CD14-positive monocyte (primary cell): Measurements from ENCODE around the gene XYLT1. TPM values are rescaled to one million over a fixed set of nuclear protein-coding genes. Genes with fewer than 3 reads are reported as not detected.

Experiments used
- DNase-seq, 3 donors: peaks; one replicate each; pipeline ENCODE4 v3.0.0-alpha.2; 2011 to 2022
- H2AFZ ChIP-seq: 2 replicates; pipeline ENCODE4 v1.6.0; 2012; ENCODE audit warnings: mild to moderate bottlenecking, low read depth, low read length, inconsistent platforms; ENCODE audit not compliant: insufficient read depth, poor library complexity, severe bottlenecking
- H3K27ac ChIP-seq, 2 donors: 1 replicate in 1 of 2; 2 replicates in 1 of 2; pipeline ENCODE4 v1.5.1; 2012 to 2013; ENCODE audit warnings: low read length in 2 of 2, control low read depth in 1 of 2, inconsistent platforms in 1 of 2, low read depth in 1 of 2, mild to moderate bottlenecking in 1 of 2
- H3K27me3 ChIP-seq, 2 donors: one replicate each; pipeline versions ENCODE4 v1.6.0 to v1.6.1; 2011 to 2013; ENCODE audit warnings: low read length in 2 of 2; ENCODE audit not compliant: control insufficient read depth in 2 of 2, insufficient read depth in 2 of 2
- H3K36me3 ChIP-seq, 2 donors: replicated peaks in 1 of 2; 1 replicate in 1 of 2; 2 replicates in 1 of 2; pipeline versions ENCODE4 v1.5.1 to v1.6.1; 2012 to 2013; ENCODE audit warnings: low read length in 2 of 2, control low read depth in 1 of 2, inconsistent platforms in 1 of 2, mild to moderate bottlenecking in 1 of 2; ENCODE audit not compliant: insufficient read depth in 2 of 2, control insufficient read depth in 1 of 2
- H3K4me1 ChIP-seq, 2 donors: 1 replicate in 1 of 2; 2 replicates in 1 of 2; pipeline versions ENCODE4 v1.5.1 to v1.6.1; 2012 to 2013; ENCODE audit warnings: low read length in 2 of 2, control low read depth in 1 of 2, inconsistent platforms in 1 of 2, mild to moderate bottlenecking in 1 of 2, moderate library complexity in 1 of 2; ENCODE audit not compliant: insufficient read depth in 2 of 2, control insufficient read depth in 1 of 2
- H3K4me2 ChIP-seq: replicated peaks from 2 replicates; pipeline ENCODE3; 2012; ENCODE audit warnings: low read length, moderate library complexity, mild to moderate bottlenecking; ENCODE audit not compliant: poor library complexity, severe bottlenecking; ENCODE audit errors: extremely low read depth
- H3K4me3 ChIP-seq, 3 experiments: fragments of 200-600 bp in 1 of 3; sonication (generic) in 1 of 3; replicated peaks in 1 of 3; 1 replicate in 2 of 3; 2 replicates in 1 of 3; pipeline ENCODE4 v1.5.1; 2011 to 2013; ENCODE audit warnings: low read length in 3 of 3, mild to moderate bottlenecking in 3 of 3, control low read depth in 2 of 3, low read depth in 2 of 3, inconsistent platforms in 1 of 3, moderate library complexity in 1 of 3
- H3K79me2 ChIP-seq: 2 replicates; pipeline ENCODE4 v1.6.0; 2012; ENCODE audit warnings: mild to moderate bottlenecking, control low read depth, inconsistent platforms, low read length, moderate library complexity; ENCODE audit not compliant: insufficient read depth
- H3K9ac ChIP-seq: 2 replicates; pipeline ENCODE4 v1.6.0; 2017; ENCODE audit warnings: low read length, mild to moderate bottlenecking; ENCODE audit not compliant: insufficient read depth, poor library complexity, severe bottlenecking
- H3K9me3 ChIP-seq, 2 donors: replicated peaks in 1 of 2; 1 replicate in 1 of 2; 2 replicates in 1 of 2; pipeline versions ENCODE4 v1.5.1 to v1.6.1; 2012 to 2013; ENCODE audit warnings: low read length in 2 of 2, control low read depth in 1 of 2; ENCODE audit not compliant: control insufficient read depth in 1 of 2, insufficient read depth in 1 of 2
- H4K20me1 ChIP-seq: 2 replicates; pipeline ENCODE4 v1.6.0; 2012; ENCODE audit warnings: mild to moderate bottlenecking, low read length, control low read depth, moderate library complexity; ENCODE audit not compliant: insufficient read depth
- H3K27ac Mint-ChIP-seq, 7 donors: one replicate each; pipeline ENCODE4 v1.8.0; 2020; ENCODE audit warnings: mild to moderate bottlenecking in 7 of 7, mixed read lengths in 7 of 7, moderate library complexity in 6 of 7, inconsistent platforms in 2 of 7
- H3K27me3 Mint-ChIP-seq, 3 donors: one replicate each; pipeline ENCODE4 v1.8.0; 2021 to 2022; ENCODE audit warnings: low read depth in 3 of 3, mild to moderate bottlenecking in 3 of 3, mixed read lengths in 3 of 3, moderate library complexity in 3 of 3, inconsistent platforms in 1 of 3
- H3K36me3 Mint-ChIP-seq, 2 donors: one replicate each; pipeline ENCODE4 v1.8.0; 2020; ENCODE audit warnings: mixed read lengths in 2 of 2, inconsistent platforms in 1 of 2, mild to moderate bottlenecking in 1 of 2
- H3K4me1 Mint-ChIP-seq: one replicate; pipeline ENCODE4 v1.8.0; 2020; ENCODE audit warnings: mild to moderate bottlenecking, mixed read lengths
- H3K4me3 Mint-ChIP-seq, 2 donors: one replicate each; pipeline ENCODE4 v1.8.0; 2020; ENCODE audit warnings: mild to moderate bottlenecking in 2 of 2, mixed read lengths in 2 of 2, moderate library complexity in 1 of 2
- H3K9me3 Mint-ChIP-seq, 7 donors: one replicate each; pipeline ENCODE4 v1.8.0; 2020 to 2022; ENCODE audit warnings: mixed read lengths in 7 of 7, mild to moderate bottlenecking in 6 of 7, moderate library complexity in 6 of 7, inconsistent platforms in 2 of 7
- WGBS: methylation state at CpG from one replicate; pipeline ENCODE4 v1.1.5; 2013; ENCODE audit warnings: missing lambda C conversion rate; ENCODE audit not compliant: insufficient coverage; 5-methylcytosine and 5-hydroxymethylcytosine counted together
- intact Hi-C, 2 donors: fragments of 100-400 bp; cut with micrococcal nuclease; formaldehyde crosslinking; loops; one replicate each; pipeline versions ENCODE4 v1.15.0 to v1.15.1; 2023
- polyA plus RNA-seq, 3 donors: library from polyadenylated mRNA; depleted of rRNA in 1 of 3; unstranded in 2 of 3; stranded (reverse) in 1 of 3; fragments of 300-500 nt in 2 of 3; fragments of >200 nt in 1 of 3; fragmentation: Illumina TruSeq in 2 of 3; gene quantifications; 1 replicate in 2 of 3; 2 replicates in 1 of 3; pipeline ENCODE4 v1.2.3, GENCODE V29; 2012 to 2021
- TF ChIP-seq, protein P1 (sequence below): fragments of 200-600 bp; IDR thresholded peaks from one replicate; pipeline ENCODE4 v1.8.0; 2022; ENCODE audit warnings: antibody characterized with exemption, mild to moderate bottlenecking

XYLT1 gene
- polyA plus RNA-seq, 3 donors, result 0.51 to 9.4 (median 1.6) TPM

DNA sequence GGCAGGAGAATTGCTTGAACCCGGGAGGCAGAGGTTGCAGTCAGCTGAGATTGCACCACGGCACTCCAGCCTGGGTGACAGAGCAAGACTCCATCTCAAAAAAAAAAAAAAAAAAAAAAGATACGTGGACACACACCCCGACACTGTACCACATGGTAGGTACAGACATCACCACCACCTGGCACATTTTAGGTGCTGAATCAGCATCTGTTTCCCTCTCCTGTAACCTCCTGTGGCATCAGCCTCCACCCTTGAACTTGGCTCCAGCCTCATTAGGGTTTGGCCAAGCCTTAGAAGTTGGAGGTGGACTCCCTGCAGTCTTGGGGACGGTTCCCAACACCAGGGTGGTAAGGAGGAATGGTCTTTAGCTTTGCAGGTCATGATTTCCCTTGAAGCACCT is 46.0 kb downstream of the XYLT1 start:
- peaks cover 0 to 4% (median 0%) of the 10 kb centered on the region in 3 donors for H3K27me3 Mint-ChIP-seq
- intact Hi-C loops, result no loop called here
- Histone ChIP-seq H3K4me1 (no peaks in the 10 kb centered on the region), H4K20me1 (peaks cover 18% of the 10 kb centered on the region), H3K27ac (no peak overlapping the region), H3K36me3 (peaks cover 3 to 9% of the 10 kb centered on the region in 2 donors), H3K9ac (no peak overlapping the region), H3K27me3 (no peaks in the 10 kb centered on the region), H3K4me2 (no peak overlapping the region), H2AFZ (no peak overlapping the region), H3K79me2 (peaks cover 68% of the 10 kb centered on the region), H3K9me3 (no peaks in the 10 kb centered on the region), H3K4me3 (no peak overlapping the region)
- TF ChIP-seq, protein P1, sequence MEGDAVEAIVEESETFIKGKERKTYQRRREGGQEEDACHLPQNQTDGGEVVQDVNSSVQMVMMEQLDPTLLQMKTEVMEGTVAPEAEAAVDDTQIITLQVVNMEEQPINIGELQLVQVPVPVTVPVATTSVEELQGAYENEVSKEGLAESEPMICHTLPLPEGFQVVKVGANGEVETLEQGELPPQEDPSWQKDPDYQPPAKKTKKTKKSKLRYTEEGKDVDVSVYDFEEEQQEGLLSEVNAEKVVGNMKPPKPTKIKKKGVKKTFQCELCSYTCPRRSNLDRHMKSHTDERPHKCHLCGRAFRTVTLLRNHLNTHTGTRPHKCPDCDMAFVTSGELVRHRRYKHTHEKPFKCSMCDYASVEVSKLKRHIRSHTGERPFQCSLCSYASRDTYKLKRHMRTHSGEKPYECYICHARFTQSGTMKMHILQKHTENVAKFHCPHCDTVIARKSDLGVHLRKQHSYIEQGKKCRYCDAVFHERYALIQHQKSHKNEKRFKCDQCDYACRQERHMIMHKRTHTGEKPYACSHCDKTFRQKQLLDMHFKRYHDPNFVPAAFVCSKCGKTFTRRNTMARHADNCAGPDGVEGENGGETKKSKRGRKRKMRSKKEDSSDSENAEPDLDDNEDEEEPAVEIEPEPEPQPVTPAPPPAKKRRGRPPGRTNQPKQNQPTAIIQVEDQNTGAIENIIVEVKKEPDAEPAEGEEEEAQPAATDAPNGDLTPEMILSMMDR, result no peak
- H3K4me1 Mint-ChIP-seq, result peaks cover 7% of the 10 kb centered on the region
- peaks cover 0 to 8% (median 1%) of the 10 kb centered on the region in 7 donors for H3K9me3 Mint-ChIP-seq
- H3K27ac Mint-ChIP-seq, result peak overlapping the region in 1 of 7 donors; percentile 74
- no peak for DNase-seq
- peaks cover 18 to 19% of the 10 kb centered on the region in 2 donors for H3K36me3 Mint-ChIP-seq
- no peak overlapping the region for H3K4me3 Mint-ChIP-seq
- WGBS, result no CpG with 5 or more reads among the region's 5 CpGs

- intact Hi-C loops, result no loop called here
- Histone ChIP-seq H3K27me3 (no peaks in the 10 kb centered on the region), H3K27ac (no peak overlapping the region), H3K4me2 (no peak overlapping the region), H3K79me2 (peaks cover 66% of the 10 kb centered on the region), H3K9me3 (no peaks in the 10 kb centered on the region), H4K20me1 (peaks cover 18% of the 10 kb centered on the region), H3K4me1 (no peaks in the 10 kb centered on the region), H2AFZ (no peak overlapping the region), H3K9ac (no peak overlapping the region), H3K36me3 (peaks cover 0 to under 1% of the 10 kb centered on the region in 2 donors), H3K4me3 (no peak overlapping the region)
- no peak overlapping the region for H3K27ac Mint-ChIP-seq
- no peak overlapping the region for H3K4me3 Mint-ChIP-seq
- H3K27me3 Mint-ChIP-seq, result peaks cover 0 to 4% (median 0%) of the 10 kb centered on the region in 3 donors
- WGBS, result 100% methylated on average over 4 of the region's 6 CpGs
- no peak for DNase-seq
- peaks cover 7% of the 10 kb centered on the region for H3K4me1 Mint-ChIP-seq
- TF ChIP-seq, protein P1, result no peak
- peaks cover 12% of the 10 kb centered on the region in 2 donors for H3K36me3 Mint-ChIP-seq
- peaks cover 0 to 8% (median 1%) of the 10 kb centered on the region in 7 donors for H3K9me3 Mint-ChIP-seq
Measured at GRCh38 chr16:17423221-17423620, 47.5 kb downstream of the XYLT1 start.
